Measurements from ENCODE around the gene CLDN1.

DNA sequence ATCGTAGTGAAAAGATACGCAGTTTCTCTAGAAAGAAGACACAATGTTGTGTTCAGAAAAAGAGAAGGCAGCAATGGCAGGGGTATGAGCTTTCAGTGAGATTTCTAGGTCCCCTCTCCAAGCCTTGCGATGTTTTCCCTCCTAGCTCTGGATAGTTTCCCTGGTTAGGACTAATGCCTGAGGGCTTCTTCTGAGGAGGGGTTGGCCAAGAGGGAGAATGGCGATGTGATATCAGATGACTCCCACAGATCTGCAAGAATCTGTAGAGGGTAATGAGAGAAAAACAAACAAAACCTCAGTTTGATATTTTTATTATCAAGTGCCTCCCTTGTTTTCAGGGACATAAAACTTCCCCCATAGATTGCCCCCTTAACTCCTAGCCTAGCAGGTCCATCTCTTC is 4.1 kb upstream of the CLDN1 start:
- TF ChIP-seq CTCF (conservative IDR thresholded peaks at IDR 0.05) (no peak), EZH2 (IDR thresholded peaks at IDR 0.05; ENCODE audit: low read depth) (no peak)
